HEK293 (cell line): ENCODE measurements around the gene POLD2.

ENCODE experiments used
- KLF16 ChIP-seq: fragments of 450-650 bp; formaldehyde crosslinking; IDR thresholded peaks from 2 replicates; pipeline ENCODE4 v1.5.1; 2017; ENCODE audit warnings: missing biosample characterization, missing genetic modification characterization
- TCF7L2 ChIP-seq: IDR thresholded peaks from 2 replicates; pipeline ENCODE4 v1.6.1; 2011; ENCODE audit warnings: low read depth, mild to moderate bottlenecking, inconsistent platforms, low read length, moderate library complexity, borderline replicate concordance
- YY1 ChIP-seq: fragments of 450-650 bp; formaldehyde crosslinking; IDR thresholded peaks from 2 replicates; pipeline ENCODE4 v1.5.1; 2018; ENCODE audit warnings: missing biosample characterization, missing genetic modification characterization
- ZNF266 ChIP-seq: fragments of 450-650 bp; formaldehyde crosslinking; IDR thresholded peaks from 2 replicates; pipeline ENCODE4 v1.5.1; 2016; ENCODE audit warnings: missing biosample characterization, missing genetic modification characterization, low read depth
- ZNF354C ChIP-seq: fragments of 450-650 bp; formaldehyde crosslinking; IDR thresholded peaks from 2 replicates; pipeline ENCODE4 v1.5.1; 2016; ENCODE audit warnings: missing biosample characterization, missing genetic modification characterization, low read depth, borderline replicate concordance
- ZNF433 ChIP-seq: fragments of 450-650 bp; formaldehyde crosslinking; IDR thresholded peaks from 2 replicates; pipeline ENCODE4 v1.5.1; 2016; ENCODE audit warnings: missing biosample characterization, missing genetic modification characterization, low read depth
- ZNF501 ChIP-seq: fragments of 450-650 bp; formaldehyde crosslinking; IDR thresholded peaks from 2 replicates; pipeline ENCODE4 v1.5.1; 2016; ENCODE audit warnings: missing biosample characterization, missing genetic modification characterization
- TF ChIP-seq, protein P1 (sequence below): fragments of 450-650 bp; formaldehyde crosslinking; IDR thresholded peaks from 2 replicates; pipeline ENCODE4 v1.5.1; 2016; ENCODE audit warnings: missing biosample characterization, missing genetic modification characterization
- TF ChIP-seq, protein P2 (sequence below): fragments of 450-650 bp; formaldehyde crosslinking; IDR thresholded peaks from 2 replicates; pipeline ENCODE4 v1.5.1; 2016; ENCODE audit warnings: missing biosample characterization, missing genetic modification characterization
- TF ChIP-seq, protein P3 (sequence below): fragments of 450-650 bp; formaldehyde crosslinking; IDR thresholded peaks from 2 replicates; pipeline ENCODE4 v1.5.1; 2016; ENCODE audit warnings: missing biosample characterization, missing genetic modification characterization
- TF ChIP-seq, protein P4 (sequence below): fragments of 450-650 bp; formaldehyde crosslinking; IDR thresholded peaks from 2 replicates; pipeline ENCODE4 v1.5.1; 2016; ENCODE audit warnings: missing biosample characterization, missing genetic modification characterization
- TF ChIP-seq, protein P5 (sequence below): fragments of 450-650 bp; formaldehyde crosslinking; IDR thresholded peaks from 2 replicates; pipeline ENCODE4 v1.5.1; 2016; ENCODE audit warnings: missing biosample characterization, missing genetic modification characterization
- TF ChIP-seq, protein P6 (sequence below): fragments of 450-650 bp; formaldehyde crosslinking; IDR thresholded peaks from 2 replicates; pipeline ENCODE4 v1.5.1; 2016; ENCODE audit warnings: missing biosample characterization, missing genetic modification characterization

DNA sequence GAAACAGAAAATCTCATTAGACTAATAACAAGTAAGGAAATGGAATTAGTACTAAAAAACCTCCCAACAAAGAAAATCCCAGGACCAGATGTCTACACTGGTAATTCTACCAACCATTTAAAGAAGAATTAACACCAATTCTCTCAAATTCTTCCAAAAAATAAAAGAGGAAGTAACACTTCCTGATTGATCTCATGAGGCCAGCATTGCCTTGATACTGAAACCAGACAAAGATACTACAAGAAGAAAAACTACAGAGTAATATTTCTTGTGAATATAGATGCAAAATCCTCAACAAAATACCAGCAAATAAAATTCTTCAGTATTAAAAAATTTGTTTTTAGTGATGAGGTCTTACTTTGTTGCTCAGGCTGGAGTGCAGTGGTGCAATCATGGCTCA, 44.6 kb upstream of the POLD2 start:
- TF ChIP-seq, protein P1, sequence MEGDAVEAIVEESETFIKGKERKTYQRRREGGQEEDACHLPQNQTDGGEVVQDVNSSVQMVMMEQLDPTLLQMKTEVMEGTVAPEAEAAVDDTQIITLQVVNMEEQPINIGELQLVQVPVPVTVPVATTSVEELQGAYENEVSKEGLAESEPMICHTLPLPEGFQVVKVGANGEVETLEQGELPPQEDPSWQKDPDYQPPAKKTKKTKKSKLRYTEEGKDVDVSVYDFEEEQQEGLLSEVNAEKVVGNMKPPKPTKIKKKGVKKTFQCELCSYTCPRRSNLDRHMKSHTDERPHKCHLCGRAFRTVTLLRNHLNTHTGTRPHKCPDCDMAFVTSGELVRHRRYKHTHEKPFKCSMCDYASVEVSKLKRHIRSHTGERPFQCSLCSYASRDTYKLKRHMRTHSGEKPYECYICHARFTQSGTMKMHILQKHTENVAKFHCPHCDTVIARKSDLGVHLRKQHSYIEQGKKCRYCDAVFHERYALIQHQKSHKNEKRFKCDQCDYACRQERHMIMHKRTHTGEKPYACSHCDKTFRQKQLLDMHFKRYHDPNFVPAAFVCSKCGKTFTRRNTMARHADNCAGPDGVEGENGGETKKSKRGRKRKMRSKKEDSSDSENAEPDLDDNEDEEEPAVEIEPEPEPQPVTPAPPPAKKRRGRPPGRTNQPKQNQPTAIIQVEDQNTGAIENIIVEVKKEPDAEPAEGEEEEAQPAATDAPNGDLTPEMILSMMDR (tag by site-specific recombination): no peak
- TF ChIP-seq, protein P2, sequence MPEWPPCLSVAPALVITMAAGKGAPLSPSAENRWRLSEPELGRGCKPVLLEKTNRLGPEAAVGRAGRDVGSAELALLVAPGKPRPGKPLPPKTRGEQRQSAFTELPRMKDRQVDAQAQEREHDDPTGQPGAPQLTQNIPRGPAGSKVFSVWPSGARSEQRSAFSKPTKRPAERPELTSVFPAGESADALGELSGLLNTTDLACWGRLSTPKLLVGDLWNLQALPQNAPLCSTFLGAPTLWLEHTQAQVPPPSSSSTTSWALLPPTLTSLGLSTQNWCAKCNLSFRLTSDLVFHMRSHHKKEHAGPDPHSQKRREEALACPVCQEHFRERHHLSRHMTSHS: no peak
- TF ChIP-seq ZNF354C (tag by site-specific recombination) (no peak), TCF7L2 (no peak), ZNF266 (tag by site-specific recombination) (no peak), YY1 (tag by site-specific recombination) (no peak), KLF16 (tag by site-specific recombination) (no peak), ZNF433 (tag by site-specific recombination) (no peak), ZNF501 (tag by site-specific recombination) (no peak)
- TF ChIP-seq, protein P3, sequence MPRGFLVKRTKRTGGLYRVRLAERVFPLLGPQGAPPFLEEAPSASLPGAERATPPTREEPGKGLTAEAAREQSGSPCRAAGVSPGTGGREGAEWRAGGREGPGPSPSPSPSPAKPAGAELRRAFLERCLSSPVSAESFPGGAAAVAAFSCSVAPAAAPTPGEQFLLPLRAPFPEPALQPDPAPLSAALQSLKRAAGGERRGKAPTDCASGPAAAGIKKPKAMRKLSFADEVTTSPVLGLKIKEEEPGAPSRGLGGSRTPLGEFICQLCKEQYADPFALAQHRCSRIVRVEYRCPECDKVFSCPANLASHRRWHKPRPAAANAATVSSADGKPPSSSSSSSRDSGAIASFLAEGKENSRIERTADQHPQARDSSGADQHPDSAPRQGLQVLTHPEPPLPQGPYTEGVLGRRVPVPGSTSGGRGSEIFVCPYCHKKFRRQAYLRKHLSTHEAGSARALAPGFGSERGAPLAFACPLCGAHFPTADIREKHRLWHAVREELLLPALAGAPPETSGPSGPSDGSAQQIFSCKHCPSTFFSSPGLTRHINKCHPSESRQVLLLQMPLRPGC (tag by site-specific recombination): no peak
- TF ChIP-seq, protein P4, sequence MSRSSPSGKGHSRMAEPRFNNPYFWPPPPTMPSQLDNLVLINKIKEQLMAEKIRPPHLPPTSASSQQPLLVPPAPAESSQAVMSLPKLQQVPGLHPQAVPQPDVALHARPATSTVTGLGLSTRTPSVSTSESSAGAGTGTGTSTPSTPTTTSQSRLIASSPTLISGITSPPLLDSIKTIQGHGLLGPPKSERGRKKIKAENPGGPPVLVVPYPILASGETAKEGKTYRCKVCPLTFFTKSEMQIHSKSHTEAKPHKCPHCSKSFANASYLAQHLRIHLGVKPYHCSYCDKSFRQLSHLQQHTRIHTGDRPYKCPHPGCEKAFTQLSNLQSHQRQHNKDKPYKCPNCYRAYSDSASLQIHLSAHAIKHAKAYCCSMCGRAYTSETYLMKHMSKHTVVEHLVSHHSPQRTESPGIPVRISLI (tag by site-specific recombination): no peak
- TF ChIP-seq, protein P5, sequence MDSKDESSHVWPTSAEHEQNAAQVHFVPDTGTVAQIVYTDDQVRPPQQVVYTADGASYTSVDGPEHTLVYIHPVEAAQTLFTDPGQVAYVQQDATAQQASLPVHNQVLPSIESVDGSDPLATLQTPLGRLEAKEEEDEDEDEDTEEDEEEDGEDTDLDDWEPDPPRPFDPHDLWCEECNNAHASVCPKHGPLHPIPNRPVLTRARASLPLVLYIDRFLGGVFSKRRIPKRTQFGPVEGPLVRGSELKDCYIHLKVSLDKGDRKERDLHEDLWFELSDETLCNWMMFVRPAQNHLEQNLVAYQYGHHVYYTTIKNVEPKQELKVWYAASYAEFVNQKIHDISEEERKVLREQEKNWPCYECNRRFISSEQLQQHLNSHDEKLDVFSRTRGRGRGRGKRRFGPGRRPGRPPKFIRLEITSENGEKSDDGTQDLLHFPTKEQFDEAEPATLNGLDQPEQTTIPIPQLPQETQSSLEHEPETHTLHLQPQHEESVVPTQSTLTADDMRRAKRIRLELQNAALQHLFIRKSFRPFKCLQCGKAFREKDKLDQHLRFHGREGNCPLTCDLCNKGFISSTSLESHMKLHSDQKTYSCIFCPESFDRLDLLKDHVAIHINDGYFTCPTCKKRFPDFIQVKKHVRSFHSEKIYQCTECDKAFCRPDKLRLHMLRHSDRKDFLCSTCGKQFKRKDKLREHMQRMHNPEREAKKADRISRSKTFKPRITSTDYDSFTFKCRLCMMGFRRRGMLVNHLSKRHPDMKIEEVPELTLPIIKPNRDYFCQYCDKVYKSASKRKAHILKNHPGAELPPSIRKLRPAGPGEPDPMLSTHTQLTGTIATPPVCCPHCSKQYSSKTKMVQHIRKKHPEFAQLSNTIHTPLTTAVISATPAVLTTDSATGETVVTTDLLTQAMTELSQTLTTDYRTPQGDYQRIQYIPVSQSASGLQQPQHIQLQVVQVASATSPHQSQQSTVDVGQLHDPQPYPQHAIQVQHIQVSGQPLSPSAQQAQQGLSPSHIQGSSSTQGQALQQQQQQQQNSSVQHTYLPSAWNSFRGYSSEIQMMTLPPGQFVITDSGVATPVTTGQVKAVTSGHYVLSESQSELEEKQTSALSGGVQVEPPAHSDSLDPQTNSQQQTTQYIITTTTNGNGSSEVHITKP: no peak
- TF ChIP-seq, protein P6, sequence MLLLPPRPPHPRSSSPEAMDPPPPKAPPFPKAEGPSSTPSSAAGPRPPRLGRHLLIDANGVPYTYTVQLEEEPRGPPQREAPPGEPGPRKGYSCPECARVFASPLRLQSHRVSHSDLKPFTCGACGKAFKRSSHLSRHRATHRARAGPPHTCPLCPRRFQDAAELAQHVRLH (tag by site-specific recombination): no peak
